Mesodermal cell (in vitro differentiated cells): Measurements from ENCODE around the gene ENOPH1.

Experiments used
- H3K27ac ChIP-seq: 2 replicates; pipeline ENCODE4 v1.7.0; 2013; ENCODE audit warnings: mild to moderate bottlenecking, low read depth, low read length, moderate library complexity; ENCODE audit not compliant: severe bottlenecking
- H3K36me3 ChIP-seq: 2 replicates; pipeline ENCODE4 v1.7.1; 2013; ENCODE audit warnings: mild to moderate bottlenecking, low read length, moderate library complexity; ENCODE audit not compliant: control insufficient read depth, insufficient read depth
- H3K4me1 ChIP-seq: one replicate; pipeline ENCODE4 v1.7.1; 2013; ENCODE audit warnings: mild to moderate bottlenecking, low read length; ENCODE audit not compliant: insufficient read depth, control insufficient read depth, poor library complexity, severe bottlenecking
- H3K4me3 ChIP-seq: 2 replicates; pipeline ENCODE4 v1.7.0; 2013; ENCODE audit warnings: low read length, control low read depth, mild to moderate bottlenecking; ENCODE audit not compliant: insufficient read depth, poor library complexity, severe bottlenecking; ENCODE audit errors: extremely low read depth
- H3K9me3 ChIP-seq: 2 replicates; pipeline ENCODE4 v1.7.1; 2013; ENCODE audit warnings: mild to moderate bottlenecking, low read length, moderate library complexity; ENCODE audit not compliant: control insufficient read depth
- WGBS, 2 experiments: methylation state at CpG; one replicate each; pipeline ENCODE4 v1.1.5; 2013; ENCODE audit warnings: missing lambda C conversion rate in 2 of 2; ENCODE audit not compliant: insufficient coverage in 2 of 2; 5-methylcytosine and 5-hydroxymethylcytosine counted together

The ENOPH1 gene

DNA sequence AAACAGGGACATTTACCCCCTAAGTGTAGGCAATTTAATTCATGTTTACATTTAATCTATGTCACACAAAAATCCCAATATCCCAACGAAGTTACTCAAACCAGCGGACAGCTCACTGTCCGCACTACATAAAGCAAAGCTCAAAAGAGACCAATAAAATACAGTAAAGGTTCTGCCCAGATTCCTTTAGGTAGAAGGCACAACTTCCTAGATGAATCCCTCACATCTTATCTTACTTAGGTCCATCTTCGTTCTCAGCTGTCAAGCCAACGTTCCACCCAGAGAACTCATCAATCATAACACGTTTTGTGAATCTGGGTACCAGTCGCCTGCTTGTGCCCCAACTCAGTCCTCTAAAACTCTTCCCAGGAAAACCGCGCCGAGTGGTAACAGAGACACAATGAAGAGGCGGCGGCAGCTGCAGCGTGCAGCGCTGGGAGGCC is 1.8 kb upstream of the ENOPH1 start:
- H3K9me3 ChIP-seq = no peaks in the 10 kb centered on the region
- H3K4me1 ChIP-seq = peaks cover 8% of the 10 kb centered on the region
- WGBS, 2 experiments = 0 to 2% methylated on average over 8 to 14 of the region's 14 CpGs
- H3K36me3 ChIP-seq = peaks cover 48% of the 10 kb centered on the region
- H3K4me3 ChIP-seq = peak overlapping the region; percentile 90
- H3K27ac ChIP-seq = peak overlapping the region; percentile 99

DNA sequence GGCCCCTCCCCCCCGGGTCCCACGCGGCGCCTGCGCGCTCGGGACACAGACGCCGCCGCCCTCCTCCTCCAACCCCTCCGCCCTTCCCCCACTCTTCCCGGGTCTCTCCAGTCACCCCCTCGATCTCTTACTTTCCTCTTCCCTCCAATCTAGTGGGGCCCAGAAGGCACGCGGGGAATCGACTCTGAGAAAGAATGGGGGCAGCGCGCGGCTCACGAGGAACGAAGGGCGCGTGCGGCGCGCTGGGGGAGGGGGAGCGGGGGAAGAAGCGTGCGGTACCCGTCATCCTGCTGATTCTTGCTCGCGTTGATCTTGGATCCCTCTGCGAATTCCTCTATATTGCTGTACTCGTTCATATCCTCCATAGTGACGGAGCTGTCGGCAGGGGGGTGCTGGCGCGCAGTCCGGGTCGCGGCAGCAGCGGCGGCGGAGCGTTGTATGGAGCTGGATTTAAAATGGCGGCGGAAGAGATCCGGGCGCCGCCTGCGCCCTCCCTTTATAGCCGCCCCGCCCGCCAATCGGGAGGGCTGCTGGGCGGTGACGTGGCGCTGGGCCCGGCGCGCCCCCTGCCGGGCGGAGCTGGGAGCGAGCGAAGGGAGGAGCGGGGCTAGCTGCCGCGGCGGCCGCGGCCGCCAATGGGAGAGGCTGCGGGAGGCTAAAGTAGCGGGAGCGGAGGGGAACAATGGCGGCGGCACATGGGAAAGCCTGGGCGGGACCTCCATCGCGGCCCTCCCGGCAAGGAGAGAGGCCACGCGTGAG is 1.2 kb upstream of the ENOPH1 start:
- H3K4me3 ChIP-seq = peak overlapping the region; percentile 90
- H3K9me3 ChIP-seq = no peaks in the 10 kb centered on the region
- peaks cover 48% of the 10 kb centered on the region for H3K36me3 ChIP-seq
- WGBS, 2 experiments = 0% methylated on average over 48 to 56 of the region's 83 CpGs
- H3K4me1 ChIP-seq = peaks cover 8% of the 10 kb centered on the region
- H3K27ac ChIP-seq = peak overlapping the region; percentile 99

DNA sequence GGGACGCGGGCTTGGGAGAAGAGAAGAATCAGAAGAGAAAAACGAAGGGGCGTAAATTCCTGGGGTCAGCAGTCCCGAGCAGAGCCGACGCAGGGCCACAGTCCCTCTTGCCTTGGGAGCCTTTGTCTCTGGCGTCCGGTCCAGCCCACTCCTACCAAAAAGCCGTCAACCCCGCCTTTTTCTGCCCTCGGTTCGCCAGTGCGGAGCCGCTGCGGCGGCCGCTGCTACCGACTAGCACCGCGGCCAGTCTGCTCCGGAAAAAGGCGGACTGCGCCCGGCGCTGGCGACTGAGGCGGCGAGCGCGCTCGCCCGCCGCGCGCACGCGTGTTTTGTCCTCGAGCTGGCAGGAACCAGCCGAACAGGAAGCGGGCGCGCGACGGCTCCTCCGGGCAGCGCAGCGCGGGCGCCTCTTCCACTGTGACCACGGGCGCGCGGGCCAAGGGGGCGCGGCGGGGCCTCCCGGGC is 630 bp upstream of the ENOPH1 start:
- peak overlapping the region; percentile 99 for H3K27ac ChIP-seq
- peaks cover 45% of the 10 kb centered on the region for H3K36me3 ChIP-seq
- peaks cover 8% of the 10 kb centered on the region for H3K4me1 ChIP-seq
- H3K4me3 ChIP-seq = peak overlapping the region; percentile 90
- WGBS, 2 experiments = 0 to 1% methylated on average over 40 to 51 of the region's 58 CpGs
- H3K9me3 ChIP-seq = no peaks in the 10 kb centered on the region

DNA sequence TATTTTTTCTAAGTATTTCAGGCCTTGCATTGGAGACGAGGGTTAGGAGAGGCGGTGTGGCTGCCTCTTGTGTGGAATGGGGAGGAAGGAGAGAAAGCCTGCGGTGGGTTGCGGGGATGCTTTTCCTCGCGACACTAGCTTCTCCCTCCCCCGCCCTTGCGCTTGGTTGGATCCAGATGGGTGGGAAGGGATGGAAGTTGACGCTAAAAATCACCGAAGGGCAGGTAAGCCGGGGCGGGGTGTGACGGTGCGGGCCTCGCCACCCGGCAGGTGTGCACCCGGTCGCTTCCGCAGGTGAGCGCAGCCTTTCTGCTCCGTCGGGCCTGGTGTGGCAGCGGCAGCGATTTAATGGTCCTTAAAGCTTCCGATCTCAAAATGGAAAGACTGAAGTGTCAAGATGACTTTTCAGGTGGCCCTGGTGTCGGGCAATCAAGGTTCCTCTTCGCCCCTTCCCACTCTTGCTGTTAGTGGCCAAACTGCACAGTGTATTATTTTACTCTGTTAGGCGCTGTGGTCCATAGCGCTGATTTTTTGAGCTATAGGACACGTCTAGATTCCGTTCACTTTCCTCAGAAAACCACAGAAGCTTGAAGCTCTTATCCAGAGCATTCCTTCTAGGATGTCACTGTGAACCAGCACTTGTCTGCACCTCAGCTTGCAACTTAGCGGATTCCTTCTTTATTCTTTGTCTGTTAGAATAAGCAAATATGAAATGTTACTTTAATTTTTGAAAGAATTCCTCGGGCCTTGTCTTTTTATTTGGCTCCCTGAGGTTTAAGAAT is 765 bp downstream of the ENOPH1 start:
- Histone ChIP-seq H3K36me3 (peaks cover 41% of the 10 kb centered on the region), H3K27ac (peak overlapping the region; percentile 99)

DNA sequence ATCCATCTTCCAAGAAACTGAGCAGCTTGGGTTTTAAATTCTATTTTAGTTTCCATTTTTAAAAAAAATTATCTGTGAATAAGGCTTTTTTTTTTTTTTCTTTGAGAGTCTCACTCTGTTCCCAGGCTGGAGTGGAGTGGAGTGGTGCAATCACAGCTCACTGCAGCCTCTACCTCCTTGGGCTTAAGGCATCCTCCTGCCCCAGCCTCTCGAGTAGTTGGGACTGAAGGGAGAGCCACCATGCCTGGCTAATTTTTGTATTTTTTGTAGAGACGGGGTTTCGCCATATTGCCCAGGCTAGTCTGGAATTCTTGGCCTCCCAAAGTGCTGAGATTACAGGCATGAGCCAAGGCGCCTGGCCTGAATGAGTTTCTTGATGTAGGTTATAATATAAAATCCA is 1.4 kb downstream of the ENOPH1 start:
- no peaks in the 10 kb centered on the region for H3K9me3 ChIP-seq
- H3K4me3 ChIP-seq = peak overlapping the region; percentile 90
- WGBS, 2 experiments = 56 to 92% methylated on average over 2 to 3 of the region's 4 CpGs
- H3K27ac ChIP-seq = no peak overlapping the region
- peaks cover 41% of the 10 kb centered on the region for H3K36me3 ChIP-seq
- peaks cover 8% of the 10 kb centered on the region for H3K4me1 ChIP-seq

More for the DNA sequence above, 765 bp downstream of the ENOPH1 start:
- Histone ChIP-seq H3K4me1 (peaks cover 8% of the 10 kb centered on the region), H3K9me3 (no peaks in the 10 kb centered on the region), H3K4me3 (peak overlapping the region; percentile 90)
- WGBS, 2 experiments = 1 to 2% methylated on average over 18 to 23 of the region's 33 CpGs

DNA sequence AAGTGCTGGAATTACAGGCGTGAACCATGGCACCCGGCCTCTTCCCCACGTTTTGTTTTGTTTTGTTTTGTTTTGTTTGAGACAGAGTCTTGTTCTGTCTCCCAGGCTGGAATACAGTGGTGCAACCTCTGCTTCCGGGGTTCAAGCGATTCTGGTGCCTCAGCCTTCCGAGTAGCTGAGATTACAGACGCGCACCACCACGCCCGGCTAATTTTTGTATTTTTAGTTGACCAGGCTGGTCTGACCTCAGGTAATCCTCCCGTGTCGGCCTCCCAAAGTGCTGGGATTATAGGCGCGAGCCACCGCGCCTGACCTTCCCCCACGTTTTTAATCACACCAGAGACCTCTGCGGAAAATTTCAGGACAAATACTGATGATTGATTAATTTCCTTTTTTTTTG is 2.2 kb downstream of the ENOPH1 start:
- Histone ChIP-seq H3K4me1 (peaks cover 11% of the 10 kb centered on the region), H3K36me3 (peaks cover 34% of the 10 kb centered on the region), H3K27ac (no peak overlapping the region), H3K9me3 (no peaks in the 10 kb centered on the region), H3K4me3 (no peak overlapping the region)
- 91 to 92% methylated on average over 9 to 12 of the region's 18 CpGs for WGBS, 2 experiments

DNA sequence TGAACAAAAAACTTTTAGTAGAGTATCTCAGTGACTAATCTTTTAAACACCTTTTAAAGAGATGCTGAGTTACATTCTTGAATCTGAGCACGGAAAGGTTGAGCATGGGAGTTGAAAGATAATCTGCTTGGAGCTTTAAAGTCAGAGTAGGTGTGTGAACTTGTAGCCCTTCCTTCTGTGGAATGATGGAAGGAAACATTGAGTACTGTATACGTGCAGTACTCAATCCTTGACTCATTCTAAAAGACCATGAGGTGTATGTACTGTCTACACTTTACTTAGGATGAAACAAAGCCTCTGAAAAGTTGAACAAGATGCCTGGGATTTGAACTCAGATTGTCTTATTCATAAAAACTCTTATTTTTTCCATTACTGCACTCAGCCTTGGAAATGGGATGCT is 3.4 kb downstream of the ENOPH1 start:
- Histone ChIP-seq H3K4me3 (no peak overlapping the region), H3K36me3 (peaks cover 31% of the 10 kb centered on the region), H3K9me3 (no peaks in the 10 kb centered on the region), H3K27ac (no peak overlapping the region), H3K4me1 (peaks cover 11% of the 10 kb centered on the region)
- 83% methylated on average over 1 of the region's 2 CpGs; no CpG with 5 or more reads in 1 of the 2 experiments for WGBS, 2 experiments

DNA sequence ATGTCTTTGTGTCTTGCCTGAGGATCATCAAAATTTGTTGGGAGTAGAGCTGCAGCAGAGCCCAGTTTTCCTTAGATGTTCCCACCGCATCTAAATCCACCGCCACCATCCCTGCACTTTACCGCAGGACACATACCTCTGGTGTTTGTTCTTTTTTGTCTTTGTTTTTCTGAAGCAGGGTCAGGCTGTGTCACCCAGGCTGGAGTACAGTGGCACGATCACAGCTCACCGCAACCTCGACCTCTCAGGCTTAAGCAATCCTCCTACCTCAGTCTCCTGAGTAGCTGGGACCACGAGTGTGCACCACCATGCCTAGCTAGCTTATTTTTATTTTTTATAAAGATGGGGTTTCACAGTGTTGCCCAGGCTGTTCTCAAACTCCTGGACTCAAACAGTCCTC is 4.6 kb downstream of the ENOPH1 start:
- H3K4me1 ChIP-seq = peaks cover 11% of the 10 kb centered on the region
- peaks cover 35% of the 10 kb centered on the region for H3K36me3 ChIP-seq
- 100% methylated on average over 2 to 4 of the region's 7 CpGs for WGBS, 2 experiments
- no peak overlapping the region for H3K27ac ChIP-seq
- H3K4me3 ChIP-seq = no peak overlapping the region
- H3K9me3 ChIP-seq = no peaks in the 10 kb centered on the region

DNA sequence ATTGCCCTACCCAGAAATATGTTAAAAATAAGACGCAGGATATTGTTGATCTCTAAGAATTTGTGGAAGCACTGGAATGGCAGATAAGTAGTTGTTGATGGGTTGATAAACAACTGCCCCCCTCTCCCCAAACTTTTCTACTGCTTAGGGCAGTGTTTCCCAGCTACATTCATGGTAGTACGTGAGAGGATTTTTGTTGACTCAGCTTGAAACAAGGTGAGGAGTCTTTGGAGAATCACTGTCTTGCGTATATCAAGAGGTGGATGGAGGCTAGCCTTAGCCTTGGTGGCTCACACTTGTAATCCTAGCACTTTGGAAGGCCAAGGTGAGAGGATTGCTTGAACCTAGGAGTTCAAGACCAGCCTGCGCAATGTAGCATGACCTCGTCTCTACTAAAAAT is 5.7 kb downstream of the ENOPH1 start:
- Histone ChIP-seq H3K27ac (no peak overlapping the region), H3K4me1 (peaks cover 11% of the 10 kb centered on the region), H3K4me3 (no peak overlapping the region), H3K36me3 (peaks cover 35% of the 10 kb centered on the region), H3K9me3 (no peaks in the 10 kb centered on the region)
- 92 to 95% methylated on average over 3 to 4 of the region's 5 CpGs for WGBS, 2 experiments

DNA sequence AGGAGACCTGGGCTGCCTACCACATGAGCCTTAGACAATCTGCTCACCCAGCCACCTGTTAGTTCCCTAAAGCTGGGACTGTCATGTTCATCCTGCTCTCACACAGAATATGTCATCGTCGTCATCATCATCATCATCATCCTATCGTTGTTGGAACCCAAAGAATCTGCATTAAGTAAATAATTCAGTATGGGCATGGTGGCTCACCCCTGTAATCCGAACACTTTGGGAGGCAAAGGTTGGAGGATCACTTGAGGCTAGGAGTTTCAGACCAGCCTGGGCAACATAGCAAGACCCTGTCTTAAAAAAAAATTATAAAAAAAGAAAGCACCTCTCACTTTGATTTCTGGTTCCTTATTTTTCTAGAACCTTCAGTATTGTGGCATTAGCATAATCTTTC is 6.4 kb downstream of the ENOPH1 start:
- peaks cover 11% of the 10 kb centered on the region for H3K4me1 ChIP-seq
- H3K27ac ChIP-seq = no peak overlapping the region
- no peak overlapping the region for H3K4me3 ChIP-seq
- WGBS, 2 experiments = 83 to 89% methylated on average over 2 to 3 of the region's 4 CpGs
- no peaks in the 10 kb centered on the region for H3K9me3 ChIP-seq
- H3K36me3 ChIP-seq = peaks cover 35% of the 10 kb centered on the region
